ENCODE measurements around the gene NEUROG1.
"Not testable (repeated sequence)": the region's sequence is repeated elsewhere in the genome, so short reads cannot be mapped to it uniquely, and the experiment has no call there.

NEUROG1 gene

DNA sequence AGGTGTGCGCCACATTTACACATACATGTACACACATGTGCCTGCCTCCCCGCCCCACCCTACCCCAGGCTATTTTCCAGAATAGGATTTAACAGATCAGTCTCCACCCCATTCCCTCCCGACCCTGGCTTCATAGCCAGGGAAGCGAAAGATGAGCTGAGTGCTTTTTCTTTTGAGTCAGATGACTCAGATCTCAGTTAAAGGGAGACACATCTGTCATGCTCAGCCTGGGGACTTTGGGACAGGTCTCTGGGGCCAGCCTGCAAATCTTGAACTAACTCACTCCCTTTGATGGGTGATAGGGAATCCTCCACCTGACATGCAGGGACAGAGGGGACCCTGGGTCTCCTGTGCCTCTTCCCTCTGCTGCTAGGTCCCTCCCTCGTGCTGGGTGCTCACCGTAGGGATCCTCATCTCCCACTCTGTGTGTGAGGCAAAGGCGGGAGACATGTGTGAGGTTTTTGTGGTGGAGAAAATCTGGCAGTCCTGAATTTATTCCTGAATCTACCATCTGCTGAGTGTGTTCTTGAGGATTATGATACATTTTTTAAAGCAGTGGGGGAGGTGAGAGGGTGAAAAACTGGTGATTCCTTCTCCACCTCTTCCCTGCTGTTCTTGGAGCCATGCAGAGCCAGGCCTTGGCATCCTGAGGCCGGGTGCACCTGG is 37.7 kb downstream of the NEUROG1 start:
- FAIRE-seq (no peak), DNase-seq (ENCODE audit: insufficient read length, low spot score) (no peak)

DNA sequence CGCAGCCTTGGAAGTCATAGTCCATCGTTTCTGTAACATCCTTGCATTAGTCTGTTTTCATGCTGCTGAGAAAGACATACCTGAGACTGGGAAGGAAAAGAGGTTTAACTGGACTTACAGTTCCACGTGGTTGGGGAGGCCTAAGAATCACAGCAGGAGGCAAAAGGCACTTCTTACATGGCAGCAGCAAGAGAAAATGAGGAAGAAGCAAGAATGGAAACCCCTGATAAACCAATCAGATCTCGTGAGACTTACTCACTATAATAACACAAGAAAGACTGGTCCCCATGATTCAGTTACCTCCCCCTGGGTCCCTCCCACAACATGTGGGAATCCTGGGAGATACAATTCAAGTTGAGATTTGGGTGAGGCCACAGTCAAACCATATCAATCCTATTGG is 40.2 kb downstream of the NEUROG1 start:
- FAIRE-seq; DNase-seq (ENCODE audit: insufficient read length, low spot score): not testable (repeated sequence)

DNA sequence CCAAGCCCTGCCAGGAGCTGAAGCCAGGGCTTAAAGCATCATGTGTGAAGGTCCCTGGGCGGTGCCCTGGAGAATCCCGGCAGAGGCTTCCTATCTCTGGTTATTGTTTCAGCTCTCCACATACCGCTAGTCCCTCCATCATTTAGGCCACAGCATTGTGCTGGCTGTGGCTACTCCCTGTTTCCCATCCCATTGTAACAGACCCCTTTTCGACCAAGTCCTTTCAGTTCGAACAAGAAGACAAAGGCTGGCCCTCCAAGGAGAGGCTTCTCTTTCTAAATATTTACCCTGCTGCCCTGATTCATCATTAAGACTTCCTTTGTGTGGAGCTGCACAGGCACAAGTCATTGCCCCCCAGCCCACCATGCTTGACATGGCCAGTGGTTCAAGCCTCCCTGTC is 41.6 kb downstream of the NEUROG1 start:
- FAIRE-seq, result no peak

DNA sequence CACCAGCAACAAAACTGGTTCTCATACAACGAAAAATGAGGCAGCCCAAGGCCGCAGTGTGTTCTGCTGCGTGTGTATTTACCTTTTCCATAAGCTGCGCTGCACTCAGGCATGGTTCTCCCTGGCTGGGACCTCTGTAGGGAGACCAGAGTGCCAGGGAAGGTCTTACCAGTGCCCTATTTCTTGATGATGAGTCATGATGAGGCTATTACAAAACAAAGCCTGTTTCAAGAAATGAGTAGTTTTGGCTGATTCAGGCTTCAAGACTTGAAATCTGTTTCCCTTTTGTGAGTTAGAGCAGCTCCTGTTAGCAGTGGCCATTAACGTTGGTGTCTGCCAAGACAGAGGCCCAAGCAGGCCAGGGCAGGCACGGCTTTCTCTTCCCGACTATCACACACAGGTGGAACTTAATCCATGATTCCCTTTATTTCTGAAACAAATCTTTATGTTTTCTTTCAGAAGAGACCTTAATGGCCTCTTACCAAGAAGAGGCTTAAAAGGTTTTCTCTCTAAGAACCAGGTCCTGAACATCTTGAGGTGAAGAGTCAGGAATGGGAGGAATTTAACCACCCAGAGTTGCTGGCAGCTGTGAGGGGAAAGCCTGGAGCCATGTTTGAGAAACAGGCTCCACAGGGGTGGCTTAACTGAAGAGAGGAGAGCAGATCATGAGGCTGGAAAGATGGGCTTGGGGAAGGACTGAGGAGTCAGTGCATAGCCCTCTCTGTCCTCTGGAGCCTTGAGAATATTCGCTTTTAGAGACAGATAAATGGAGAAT is 42.2 kb downstream of the NEUROG1 start:
- DNase-seq (ENCODE audit: insufficient read length, low spot score) (no peak), FAIRE-seq (no peak)

More for the DNA sequence above, 41.6 kb downstream of the NEUROG1 start:
- DNase-seq (ENCODE audit: insufficient read length, low spot score), result no peak

DNA sequence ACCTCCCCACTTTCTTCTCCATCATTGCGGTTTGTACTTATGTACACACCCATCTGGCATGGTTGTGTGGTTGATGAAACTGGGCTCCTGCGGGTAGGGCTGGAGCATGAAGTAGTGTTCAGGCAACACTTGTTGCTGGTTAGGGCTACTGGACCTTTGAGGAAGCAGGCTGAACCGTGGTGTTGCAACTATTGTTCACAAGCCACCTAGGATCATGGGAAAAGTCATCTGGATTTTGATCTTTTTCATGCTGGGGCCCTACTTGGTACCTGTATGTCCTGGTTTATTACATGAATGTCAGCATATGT is 43.5 kb downstream of the NEUROG1 start:
- FAIRE-seq, result no peak
- DNase-seq (ENCODE audit: insufficient read length, low spot score), result no peak

DNA sequence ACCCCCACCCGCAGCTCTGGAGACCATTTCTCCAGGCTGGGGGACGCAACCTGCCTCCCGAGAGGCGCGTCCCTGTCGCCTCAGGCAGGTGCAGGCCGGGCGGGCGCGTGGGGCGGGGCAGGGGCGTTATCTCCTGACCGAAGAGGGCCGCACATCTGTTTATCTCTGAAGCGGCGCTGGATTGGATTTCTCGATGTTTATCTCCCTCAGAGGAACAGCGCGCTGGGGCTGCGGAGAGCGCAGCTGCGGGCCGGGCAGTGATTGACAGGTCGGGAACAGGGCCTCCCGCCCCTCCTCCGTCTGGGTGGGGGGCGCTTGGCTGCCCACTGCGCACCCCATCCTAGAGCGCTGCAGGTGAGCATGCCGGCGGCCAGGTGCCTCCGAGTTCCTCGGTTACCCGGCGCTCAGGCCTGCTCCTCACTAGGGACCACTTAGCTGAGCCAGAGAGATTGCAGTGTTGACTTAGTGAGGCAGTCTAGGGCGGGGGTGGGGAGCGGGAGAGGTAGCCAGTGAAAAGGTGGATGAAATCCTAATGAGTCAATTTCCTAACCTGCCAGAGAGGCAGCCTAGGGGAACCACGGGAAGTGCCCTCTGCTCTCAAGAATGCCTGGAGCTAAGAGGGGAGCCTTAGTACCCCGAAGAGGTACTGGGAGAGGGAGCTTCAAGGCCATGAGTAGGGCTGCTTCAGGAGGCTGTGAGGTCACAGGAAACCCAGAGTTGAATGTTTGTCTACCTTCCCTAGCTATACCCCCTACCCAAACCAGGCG is 44.0 kb downstream of the NEUROG1 start:
- DNase-seq (ENCODE audit: insufficient read length, low spot score), result no peak

DNA sequence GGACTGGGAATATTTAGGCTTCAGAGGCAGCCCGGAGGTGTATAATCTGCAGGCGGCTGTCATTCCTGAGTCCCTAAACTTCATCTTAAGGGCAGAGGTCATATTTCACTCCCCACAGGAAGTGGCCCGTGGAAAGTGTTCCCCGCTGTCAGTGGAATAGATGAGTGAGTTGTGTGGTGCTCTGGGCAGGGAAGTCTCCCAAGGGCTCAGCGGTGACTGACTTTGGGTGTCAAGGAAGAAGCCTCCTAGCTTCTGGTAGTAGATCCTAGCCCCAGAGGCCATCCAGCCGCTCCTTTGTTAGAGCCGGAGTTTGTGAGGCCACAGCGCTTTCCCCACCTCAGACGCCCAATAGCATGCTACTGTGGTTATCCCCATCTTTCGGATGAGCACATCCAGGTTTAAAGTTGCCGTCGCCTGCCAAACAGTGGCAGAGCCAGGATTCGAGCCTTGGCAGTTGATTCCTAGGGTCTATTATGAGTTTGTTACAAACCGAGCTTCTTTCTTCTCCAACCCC is 44.7 kb downstream of the NEUROG1 start:
- FAIRE-seq (no peak), DNase-seq (ENCODE audit: insufficient read length, low spot score) (no peak)

More for the DNA sequence above, 44.0 kb downstream of the NEUROG1 start:
- no peak for FAIRE-seq

DNA sequence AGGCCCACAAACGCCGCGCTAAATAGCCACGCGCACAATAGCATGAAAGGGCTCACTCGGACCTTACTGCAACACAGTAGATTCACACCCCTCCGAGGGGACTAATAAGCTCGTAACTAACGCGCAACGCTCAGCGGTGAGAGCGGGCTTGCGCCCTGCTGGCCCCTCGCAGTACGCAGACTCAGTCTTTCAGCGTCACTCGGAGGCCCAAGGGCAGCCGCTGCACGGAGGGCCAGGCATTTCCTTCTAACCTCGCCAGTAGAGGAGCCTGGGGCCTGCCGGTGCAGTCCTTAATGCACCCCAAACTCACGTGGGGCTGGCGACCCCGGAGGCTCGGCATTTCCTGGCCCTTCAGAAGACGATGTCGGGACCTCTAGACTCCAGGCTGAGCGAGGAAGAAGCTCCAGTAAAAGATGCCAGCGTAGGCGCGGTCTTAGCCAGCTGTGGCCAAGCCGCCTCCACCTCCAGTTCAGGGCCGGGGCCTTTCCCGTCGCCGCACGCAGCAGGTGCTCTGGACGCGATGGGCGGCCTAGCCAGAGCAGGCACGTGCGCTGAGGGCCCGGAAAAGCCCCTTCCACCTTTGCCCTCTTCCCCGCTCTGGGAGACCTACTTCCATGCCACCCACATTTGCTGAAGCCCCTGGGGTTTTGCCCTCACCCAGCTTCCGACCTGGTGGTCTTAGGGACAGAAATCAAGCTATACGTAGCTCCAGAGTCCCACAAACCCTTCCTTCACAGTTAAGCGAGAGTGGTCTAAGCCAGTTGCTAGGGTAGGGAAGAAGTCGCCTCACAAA is 45.3 kb downstream of the NEUROG1 start:
- no peak for DNase-seq (ENCODE audit: insufficient read length, low spot score)
- FAIRE-seq, result no peak

DNA sequence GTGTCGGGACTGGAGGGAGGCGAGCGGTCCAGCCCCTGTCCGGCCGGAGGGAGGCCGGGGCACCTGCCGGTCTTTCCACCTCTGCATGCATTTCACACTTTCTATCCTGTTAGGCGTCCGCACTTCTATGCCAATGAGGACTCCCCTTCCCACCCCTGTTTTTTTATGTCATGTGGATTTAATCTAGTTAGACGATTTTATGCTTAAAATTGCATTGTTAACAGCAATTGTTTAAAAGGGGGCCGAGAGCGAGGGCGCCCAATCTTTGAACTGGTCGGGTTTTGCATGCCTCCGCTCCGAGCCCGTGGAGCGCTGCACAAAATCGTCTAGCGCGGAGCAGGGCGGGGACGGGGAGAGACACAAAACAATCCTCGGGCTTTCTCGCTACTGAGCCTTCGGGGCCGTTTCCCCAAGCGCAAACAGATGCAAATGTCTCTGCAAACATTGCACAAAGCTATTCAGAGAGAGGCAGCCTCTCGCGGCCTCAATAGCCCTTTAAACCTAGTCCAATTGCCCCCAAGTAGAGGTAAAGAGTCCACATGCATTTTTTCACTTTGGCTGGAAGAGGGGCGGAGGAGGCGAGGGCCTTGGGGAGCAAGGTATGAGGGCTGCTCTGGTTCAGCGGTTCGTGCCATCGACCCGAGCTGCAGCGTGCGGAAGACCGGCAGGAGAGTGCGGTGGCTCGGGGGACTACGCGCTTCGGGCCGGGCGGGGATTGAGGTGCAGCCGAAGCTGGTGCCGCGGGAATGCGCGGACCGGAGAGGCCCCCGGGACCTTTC is 46.1 kb downstream of the NEUROG1 start:
- FAIRE-seq, result no peak
- DNase-seq (ENCODE audit: insufficient read length, low spot score), result no peak

DNA sequence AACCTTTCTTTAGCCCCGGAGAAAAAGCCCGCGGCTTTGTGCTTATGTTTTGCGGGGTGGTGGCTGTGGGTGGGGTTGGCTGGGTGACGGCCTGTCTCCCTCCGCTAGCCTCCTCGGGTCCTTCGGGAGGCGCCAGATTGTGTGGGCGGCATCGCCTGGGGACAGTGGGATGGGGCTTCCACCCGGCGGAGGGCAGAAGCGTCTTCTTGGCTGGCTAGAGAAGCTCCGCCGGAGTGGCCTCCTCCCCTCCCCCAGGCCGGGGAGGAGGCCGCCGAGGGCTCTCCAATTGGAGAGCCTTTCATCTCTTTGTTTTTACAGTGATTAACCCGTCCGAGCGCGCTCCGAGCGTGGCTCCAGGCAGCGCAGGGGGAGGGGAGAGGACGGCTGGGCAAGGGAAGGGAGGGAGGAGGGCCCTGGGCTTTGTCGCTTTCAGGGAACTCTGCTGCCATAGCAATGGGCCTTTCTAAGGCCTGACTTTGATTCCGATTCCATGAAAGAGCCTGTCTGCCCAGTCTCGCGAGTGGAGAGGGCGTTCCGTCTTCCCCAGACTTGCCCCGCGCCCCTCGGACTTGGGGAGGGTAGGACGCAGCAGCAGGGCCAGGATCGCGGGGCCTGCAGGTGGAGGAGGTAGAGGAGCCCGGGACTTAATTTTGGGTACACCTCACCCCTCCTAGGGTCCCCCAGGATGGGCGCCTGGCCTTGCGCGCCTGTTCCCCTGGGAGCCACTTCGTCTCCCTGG is 46.9 kb downstream of the NEUROG1 start:
- DNase-seq (ENCODE audit: insufficient read length, low spot score) (no peak), FAIRE-seq (no peak)

DNA sequence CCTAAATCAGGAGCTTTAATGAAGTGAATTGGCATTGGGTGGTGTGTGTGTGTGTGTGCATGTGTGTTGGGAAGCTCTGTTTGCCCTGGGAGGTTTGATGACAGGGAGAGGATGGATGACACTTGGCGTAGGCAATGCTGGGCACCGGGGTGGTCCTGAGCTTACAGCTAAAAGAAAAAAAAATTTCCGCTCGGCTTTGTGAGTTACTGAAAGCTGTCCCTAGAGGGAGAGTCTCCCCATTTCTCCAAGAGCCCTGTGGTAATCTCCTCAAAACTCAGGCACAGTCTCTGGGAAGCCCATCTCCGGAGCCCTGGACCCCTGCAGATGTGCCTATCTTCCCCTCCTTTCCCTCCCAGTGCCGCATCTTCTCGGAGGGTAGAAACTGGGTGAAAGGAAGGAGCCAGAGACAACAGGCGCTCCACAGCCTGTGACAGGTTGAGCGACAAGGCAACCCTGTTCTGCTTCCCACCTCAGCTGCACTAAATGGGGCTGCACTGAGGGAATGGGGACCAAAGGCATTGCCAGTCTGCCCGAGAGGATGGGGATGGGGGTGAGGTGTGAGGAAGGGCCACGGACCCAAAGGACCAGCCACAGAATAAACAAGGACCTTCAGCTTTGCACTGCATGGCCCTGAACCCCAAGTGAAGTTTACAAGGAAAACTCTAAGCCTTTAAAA is 47.8 kb downstream of the NEUROG1 start:
- FAIRE-seq, result no peak
- no peak for DNase-seq (ENCODE audit: insufficient read length, low spot score)

DNA sequence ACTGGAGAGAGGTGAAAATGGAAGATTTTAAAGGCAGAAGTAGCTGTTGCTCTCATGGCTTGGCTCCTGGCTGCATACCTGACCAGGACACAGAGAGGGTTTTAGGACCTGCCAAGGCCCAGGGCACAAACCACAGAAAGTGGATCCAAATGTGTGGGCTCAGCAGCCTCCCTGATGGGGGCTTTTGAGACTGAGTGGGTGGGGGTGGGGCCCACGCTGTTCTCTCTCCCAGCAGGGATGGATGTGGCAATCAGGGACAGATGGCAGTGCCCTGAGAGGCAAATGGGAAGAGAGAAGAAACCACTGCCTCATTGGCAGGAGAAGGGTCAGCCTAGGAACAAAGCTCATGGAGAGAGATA is 48.7 kb downstream of the NEUROG1 start:
- DNase-seq (ENCODE audit: insufficient read length, low spot score) (no peak), FAIRE-seq (no peak)

DNA sequence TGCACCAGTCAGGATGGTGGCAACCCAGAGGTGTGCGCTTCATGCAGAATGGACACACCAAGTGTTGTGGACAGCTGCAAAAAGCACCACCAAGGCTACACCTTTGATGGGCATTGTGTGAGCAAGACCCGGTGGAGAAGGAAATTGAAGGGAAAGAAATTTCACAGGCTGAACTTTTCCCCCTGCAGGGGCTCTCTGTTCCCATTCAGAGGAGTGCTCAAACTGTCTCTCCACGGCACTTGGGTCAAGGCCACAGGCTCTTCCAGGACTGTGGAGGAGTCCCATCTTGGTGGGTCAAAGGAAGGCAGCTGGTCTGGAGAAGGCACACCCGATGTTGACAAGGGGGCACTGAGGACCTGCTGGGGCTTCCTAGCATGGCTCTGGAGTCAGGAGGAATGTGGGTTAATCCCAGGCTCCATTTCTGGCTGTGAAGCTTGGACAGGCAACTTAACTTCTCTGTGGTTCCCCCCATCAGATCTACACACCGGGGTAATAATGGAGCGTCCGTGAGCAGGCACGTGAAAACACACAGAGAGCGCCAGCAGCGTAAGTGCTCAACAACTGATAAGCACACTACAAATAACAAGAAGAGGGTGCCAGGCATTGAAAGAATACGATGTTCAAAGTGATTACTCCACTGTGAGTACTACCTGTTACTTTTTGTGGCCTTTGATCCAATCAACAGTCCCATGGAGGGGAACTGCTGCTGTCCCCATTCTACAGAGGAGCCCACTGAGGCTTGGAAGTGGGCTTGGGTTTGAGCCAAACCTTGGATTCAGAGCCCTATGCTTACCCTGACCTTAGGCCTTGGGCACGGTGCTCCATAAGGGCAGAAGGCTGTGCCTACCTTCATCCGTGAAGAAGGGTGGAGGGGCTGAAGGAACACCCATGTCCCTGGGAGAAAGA is 49.4 kb downstream of the NEUROG1 start:
- DNase-seq (ENCODE audit: insufficient read length, low spot score), result no peak
- FAIRE-seq, result no peak

DNA sequence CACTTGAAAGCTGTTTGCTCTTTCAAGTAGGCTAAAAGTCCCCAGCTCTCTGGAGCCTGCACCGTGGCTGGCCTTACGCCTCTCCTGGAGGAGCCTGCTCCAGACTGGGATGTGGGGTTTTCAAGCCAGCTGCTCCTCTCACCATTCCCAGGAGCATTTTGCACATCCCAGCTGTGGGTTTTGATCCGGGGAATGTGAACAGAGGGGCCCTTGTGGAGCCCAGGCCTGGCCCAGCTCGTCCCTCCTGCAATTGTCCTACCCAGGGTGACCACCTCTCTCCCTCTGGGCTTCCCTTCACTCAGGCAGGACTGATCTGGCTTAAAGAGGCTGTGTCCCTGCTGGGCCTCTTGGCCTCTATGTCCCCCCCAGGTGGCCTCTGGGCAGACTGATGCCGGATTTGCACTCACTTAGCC is 51.1 kb downstream of the NEUROG1 start:
- no peak for FAIRE-seq
- no peak for DNase-seq (ENCODE audit: insufficient read length, low spot score)
